ENCODE measurements around the gene TSPAN5.
"Not testable (repeated sequence)": the region's sequence is repeated elsewhere in the genome, so short reads cannot be mapped to it uniquely, and the experiment has no call there.

The TSPAN5 gene

DNA sequence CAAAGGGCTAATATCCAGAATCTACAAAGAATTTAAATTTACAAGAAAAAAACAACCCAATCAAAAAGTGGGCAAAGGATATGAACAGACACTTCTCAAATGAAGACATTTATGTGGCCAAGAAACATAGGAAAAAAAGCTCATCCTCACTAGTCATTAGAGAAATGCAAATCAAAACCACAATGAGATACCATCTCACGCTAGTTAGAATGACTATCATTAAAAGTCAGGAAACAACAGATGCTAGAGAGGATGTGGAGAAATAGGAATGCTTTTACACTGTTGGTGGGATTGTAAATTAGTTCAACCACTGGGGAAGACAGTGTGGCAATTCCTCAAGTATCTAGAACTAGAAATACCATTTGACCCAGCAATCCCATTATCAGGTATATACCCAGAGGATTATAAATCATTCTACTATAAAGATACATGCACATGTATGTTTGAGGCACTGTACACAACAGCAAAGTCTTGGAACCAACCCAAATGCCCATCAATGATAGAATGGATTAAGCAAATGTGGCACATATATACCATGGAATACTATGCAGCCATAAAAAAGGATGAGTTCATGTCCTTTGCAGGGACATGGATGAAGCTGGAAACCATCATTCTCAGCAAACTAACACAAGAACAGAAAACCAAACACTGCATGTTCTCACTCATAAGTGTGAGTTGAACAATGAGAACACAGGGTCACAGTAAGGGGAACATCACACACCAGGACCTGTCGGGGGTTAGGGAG lies 197.1 kb downstream of the TSPAN5 start:
- DNase-seq (ENCODE audit: low read depth), result not testable (repeated sequence)

DNA sequence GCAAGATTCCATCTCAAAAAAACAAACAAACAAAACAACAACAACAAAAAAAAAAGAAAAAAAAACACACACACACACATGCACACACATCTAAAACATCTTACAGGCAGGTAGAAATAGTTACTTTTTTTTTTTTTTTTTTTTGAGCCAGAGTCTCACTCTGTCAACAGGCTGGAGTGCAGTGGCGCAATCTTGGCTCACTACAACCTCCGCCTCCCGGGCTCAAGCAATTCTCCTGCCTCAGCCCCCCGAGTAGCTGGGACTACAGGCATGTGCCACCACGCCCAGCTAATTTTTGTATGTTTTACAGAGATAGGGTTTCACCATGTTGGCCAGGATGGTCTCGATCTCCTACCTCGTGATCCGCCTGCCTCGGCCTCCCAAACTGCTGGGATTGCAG lies 201.0 kb downstream of the TSPAN5 start:
- DNase-seq (ENCODE audit: low read depth), result not testable (repeated sequence)

DNA sequence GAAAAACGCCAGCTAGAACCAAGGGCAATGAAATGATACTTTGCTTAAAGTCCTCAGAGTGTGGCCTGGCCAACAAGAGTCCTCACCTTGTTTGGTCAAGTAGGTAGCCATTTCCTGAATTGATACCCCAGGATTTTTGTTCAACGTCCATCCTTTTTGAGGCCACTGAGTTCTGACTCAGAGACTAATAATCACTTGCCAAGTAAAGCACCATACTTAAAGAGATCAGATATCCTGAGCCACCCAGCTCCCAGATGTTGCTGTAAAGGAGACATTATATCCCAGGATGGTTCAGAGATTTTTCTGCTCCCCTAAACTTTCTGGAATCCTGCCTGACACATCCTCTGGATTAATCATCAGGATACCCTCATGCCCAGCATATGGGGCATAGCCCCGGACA lies 206.3 kb downstream of the TSPAN5 start:
- no peak for DNase-seq (ENCODE audit: low read depth)

DNA sequence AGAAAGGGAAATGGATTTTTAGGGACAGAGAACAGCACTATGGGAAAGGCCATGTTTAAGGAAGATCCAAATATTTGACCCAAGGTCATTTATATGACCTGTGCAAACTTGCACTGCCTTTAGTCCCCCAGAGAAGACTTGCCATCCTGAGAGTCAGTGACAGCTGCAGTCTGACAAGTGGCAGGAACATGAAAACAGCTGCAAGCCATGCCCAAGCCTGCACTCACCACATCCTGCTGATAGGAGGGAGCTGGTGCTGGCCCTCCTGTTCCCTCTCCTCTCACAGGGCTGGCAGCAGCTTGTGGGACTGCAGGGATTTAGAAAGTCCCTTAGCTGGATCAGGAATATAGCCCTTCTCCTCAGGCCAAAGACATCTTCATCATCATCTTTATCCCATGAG lies 209.5 kb downstream of the TSPAN5 start:
- DNase-seq (ENCODE audit: low read depth), result no peak

DNA sequence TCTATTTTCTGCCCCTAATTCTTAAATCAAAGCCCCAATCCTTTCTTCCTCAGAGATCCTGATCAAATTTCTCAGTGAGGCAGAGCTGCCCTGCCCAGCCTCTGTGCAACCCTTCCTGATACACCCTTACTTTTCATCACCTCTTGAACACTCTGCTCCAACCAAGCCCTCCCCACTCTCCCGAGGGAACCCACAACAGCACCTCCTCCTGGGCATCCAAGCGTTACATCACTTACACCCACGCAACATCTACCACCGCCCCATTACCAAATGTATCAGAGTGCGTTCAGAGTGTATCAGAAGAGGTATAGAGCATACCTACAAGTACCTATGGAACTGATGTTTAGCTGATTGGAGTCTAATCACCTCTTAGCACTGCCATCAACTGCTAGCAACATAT lies 210.8 kb downstream of the TSPAN5 start:
- DNase-seq (ENCODE audit: low read depth), result no peak

DNA sequence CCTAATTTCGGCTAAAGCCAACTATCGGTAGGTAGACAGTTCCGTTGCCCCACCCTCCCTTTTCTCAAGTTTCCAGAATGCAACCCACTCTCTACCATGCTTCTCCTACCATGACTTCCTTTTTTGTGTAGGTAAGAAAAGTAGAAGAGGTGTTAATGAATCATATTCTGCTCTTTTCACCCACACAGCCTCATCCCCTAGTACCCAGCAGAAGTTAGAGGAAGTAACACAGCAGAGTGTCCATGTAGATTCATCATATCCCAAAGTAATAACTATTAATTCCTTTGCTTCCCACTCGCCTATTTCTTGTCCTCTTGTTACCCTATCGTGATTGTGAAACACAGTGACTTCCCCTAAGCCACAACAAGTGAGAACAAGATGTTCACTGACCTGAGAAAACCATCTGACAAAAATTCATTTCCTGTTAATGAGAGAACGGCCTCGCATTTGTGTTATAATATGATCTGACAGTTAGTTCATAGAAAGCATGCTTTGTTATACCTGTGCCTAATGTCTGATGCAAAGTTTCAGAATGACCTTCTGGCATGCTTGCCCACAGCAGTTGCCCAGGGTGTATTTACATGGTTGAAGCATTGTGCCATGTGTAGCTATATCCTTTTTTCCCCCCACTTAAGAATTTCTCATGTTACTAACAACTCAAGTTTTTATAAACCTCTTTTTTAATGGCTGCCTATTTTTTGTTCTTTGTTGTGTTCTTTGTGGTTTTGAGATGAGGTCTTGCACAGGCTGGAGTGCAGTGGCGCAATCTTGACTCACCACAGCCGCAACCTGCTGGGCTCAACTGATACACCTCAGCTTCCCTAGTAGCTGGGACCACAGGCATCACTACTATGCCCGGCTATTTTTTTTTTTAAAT lies 211.7 kb downstream of the TSPAN5 start:
- DNase-seq (ENCODE audit: low read depth), result peak; percentile 31

DNA sequence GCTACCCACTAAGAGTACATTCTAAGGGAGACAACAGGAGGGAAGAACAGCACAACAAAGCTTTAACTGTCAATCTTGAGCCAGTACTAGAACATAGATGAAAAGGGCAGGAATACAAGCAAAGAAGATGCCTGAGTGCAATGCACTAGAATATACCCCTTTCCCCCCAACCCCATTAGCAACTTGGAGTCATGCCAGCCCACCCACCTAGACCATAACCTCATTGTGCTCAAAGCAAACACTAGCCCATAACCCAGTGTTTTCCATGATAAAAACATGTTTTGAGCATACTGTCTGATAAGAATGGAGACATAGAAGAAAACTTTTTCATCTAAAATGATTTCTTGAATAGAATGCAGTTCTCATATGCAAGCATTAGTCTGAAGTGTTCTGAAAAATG lies 214.0 kb downstream of the TSPAN5 start:
- no peak for DNase-seq (ENCODE audit: low read depth)

DNA sequence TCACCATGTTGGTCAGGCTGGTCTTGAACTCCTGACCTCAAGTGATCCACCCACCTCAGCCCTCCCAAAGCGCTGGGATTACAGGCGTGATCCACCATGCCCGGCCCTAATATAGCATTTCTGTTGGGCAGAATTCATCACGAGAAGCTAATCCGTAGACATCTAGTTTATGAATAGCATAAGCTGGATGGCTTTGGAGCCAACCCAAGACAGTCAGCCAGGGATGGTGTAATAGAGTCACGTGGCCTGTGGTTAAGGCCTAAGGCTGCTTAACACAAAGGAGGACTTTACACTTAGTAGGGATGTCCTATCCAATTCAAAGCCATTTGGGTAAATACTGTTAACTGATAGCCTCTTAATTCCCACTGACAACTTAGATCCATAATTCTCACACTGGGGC lies 223.6 kb downstream of the TSPAN5 start:
- no peak for DNase-seq (ENCODE audit: low read depth)

DNA sequence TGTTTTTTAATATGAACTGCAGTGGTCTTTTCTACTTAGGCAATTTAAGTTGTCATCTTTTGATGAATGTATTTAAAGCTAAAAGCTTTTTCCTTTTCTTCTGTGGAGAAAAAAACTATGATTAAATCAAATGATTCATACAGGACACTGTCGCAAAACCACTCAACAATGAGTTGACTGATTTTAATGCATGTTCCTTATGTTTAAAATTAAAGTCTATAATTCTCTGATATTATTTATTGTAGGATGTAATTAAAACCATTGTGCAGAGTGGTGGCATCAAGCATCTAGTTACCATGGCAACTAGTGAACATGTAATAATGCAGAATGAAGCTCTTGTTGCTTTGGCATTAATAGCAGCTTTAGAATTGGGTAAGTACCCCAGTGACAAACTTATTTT lies 224.7 kb downstream of the TSPAN5 start:
- DNase-seq (ENCODE audit: low read depth), result no peak

DNA sequence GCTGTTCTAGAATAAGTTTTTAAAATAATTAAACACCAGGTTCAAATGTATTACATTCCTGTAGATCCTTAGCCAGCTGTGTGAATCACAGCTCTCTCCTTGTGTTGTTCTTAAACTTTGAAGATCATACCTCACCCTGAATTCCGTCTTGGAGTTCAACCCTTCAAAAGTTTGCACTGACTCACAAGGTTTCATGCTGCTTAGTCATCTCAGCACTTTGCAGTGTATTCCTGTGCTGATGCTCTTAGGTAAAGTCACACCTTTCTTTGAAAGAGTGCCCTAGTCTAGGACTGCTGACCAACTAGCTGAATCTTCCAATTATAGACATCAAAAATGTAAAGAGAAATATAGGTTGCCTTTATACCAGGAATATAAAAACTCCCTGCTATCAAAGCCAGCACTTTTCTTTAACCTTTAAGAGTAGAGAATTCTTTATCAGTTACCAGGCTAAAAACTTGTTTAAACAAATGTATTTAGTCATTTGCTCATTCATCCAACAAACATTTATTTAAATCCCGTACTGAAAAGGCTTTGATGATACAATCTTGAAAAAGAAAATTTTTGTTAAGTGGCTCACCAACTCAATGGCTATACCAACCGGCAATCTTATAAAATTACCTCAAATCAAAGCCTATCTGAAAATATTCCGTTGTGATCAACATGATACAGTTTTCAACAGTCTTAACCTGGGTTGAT lies 227.6 kb downstream of the TSPAN5 start:
- DNase-seq (ENCODE audit: low read depth), result no peak

DNA sequence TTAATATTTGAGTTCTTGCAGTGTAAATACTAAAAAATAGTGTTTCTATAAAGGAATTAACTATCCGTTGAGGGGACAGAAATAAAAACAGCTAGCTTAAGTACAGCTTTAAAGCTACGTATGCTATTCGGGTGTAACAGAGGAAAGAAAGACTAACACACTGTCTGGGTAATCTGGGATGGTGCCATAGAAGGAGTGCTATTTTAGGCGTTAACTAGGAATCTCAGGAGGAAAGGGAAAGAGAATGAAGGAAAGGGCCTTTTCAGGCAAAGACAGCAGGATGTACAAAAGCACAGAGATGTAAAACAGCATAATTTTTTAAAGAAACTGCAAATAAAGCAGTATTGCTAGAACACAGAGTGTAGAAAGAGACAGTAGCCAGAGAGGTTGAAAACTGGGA lies 235.4 kb downstream of the TSPAN5 start:
- no peak for DNase-seq (ENCODE audit: low read depth)

DNA sequence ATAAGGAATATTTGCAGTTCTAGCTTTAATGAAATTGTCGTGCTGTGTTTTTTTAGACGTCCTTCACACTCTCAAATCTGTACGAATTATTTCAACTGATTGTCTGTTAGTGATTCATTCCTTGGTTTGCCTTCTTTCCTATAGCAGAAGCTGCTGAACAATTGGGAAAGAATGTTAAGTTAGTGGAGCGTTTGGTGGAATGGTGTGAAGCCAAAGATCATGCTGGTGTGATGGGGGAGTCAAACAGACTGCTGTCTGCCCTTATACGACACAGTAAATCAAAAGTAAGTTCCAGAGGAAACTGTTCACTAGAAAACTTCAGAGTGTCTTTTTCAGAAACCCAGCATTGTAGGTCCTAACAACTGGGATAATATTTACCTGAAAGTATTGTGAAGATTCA lies 237.3 kb downstream of the TSPAN5 start:
- no peak for DNase-seq (ENCODE audit: low read depth)
